CD14-positive monocyte (primary cell): Measurements from ENCODE around the gene DPM1. TPM values are rescaled to one million over a fixed set of nuclear protein-coding genes. Genes with fewer than 3 reads are reported as not detected.
A peak's percentile ranks its signal among the peaks of the same experiment; 100 is the strongest.

Experiments
- DNase-seq, 3 donors: peaks; one replicate each; pipeline ENCODE4 v3.0.0-alpha.2; 2011 to 2022
- H2AFZ ChIP-seq: 2 replicates; pipeline ENCODE4 v1.6.0; 2012; ENCODE audit warnings: mild to moderate bottlenecking, low read depth, low read length, inconsistent platforms; ENCODE audit not compliant: insufficient read depth, poor library complexity, severe bottlenecking
- H3K27ac ChIP-seq, 2 donors: 1 replicate in 1 of 2; 2 replicates in 1 of 2; pipeline ENCODE4 v1.5.1; 2012 to 2013; ENCODE audit warnings: low read length in 2 of 2, control low read depth in 1 of 2, inconsistent platforms in 1 of 2, low read depth in 1 of 2, mild to moderate bottlenecking in 1 of 2
- H3K27me3 ChIP-seq, 2 donors: one replicate each; pipeline versions ENCODE4 v1.6.0 to v1.6.1; 2011 to 2013; ENCODE audit warnings: low read length in 2 of 2; ENCODE audit not compliant: control insufficient read depth in 2 of 2, insufficient read depth in 2 of 2
- H3K36me3 ChIP-seq, 2 donors: replicated peaks in 1 of 2; 1 replicate in 1 of 2; 2 replicates in 1 of 2; pipeline versions ENCODE4 v1.5.1 to v1.6.1; 2012 to 2013; ENCODE audit warnings: low read length in 2 of 2, control low read depth in 1 of 2, inconsistent platforms in 1 of 2, mild to moderate bottlenecking in 1 of 2; ENCODE audit not compliant: insufficient read depth in 2 of 2, control insufficient read depth in 1 of 2
- H3K4me1 ChIP-seq, 2 donors: 1 replicate in 1 of 2; 2 replicates in 1 of 2; pipeline versions ENCODE4 v1.5.1 to v1.6.1; 2012 to 2013; ENCODE audit warnings: low read length in 2 of 2, control low read depth in 1 of 2, inconsistent platforms in 1 of 2, mild to moderate bottlenecking in 1 of 2, moderate library complexity in 1 of 2; ENCODE audit not compliant: insufficient read depth in 2 of 2, control insufficient read depth in 1 of 2
- H3K4me2 ChIP-seq: replicated peaks from 2 replicates; pipeline ENCODE3; 2012; ENCODE audit warnings: low read length, moderate library complexity, mild to moderate bottlenecking; ENCODE audit not compliant: poor library complexity, severe bottlenecking; ENCODE audit errors: extremely low read depth
- H3K4me3 ChIP-seq, 3 experiments: fragments of 200-600 bp in 1 of 3; sonication (generic) in 1 of 3; replicated peaks in 1 of 3; 1 replicate in 2 of 3; 2 replicates in 1 of 3; pipeline ENCODE4 v1.5.1; 2011 to 2013; ENCODE audit warnings: low read length in 3 of 3, mild to moderate bottlenecking in 3 of 3, control low read depth in 2 of 3, low read depth in 2 of 3, inconsistent platforms in 1 of 3, moderate library complexity in 1 of 3
- H3K79me2 ChIP-seq: 2 replicates; pipeline ENCODE4 v1.6.0; 2012; ENCODE audit warnings: mild to moderate bottlenecking, control low read depth, inconsistent platforms, low read length, moderate library complexity; ENCODE audit not compliant: insufficient read depth
- H3K9ac ChIP-seq: 2 replicates; pipeline ENCODE4 v1.6.0; 2017; ENCODE audit warnings: low read length, mild to moderate bottlenecking; ENCODE audit not compliant: insufficient read depth, poor library complexity, severe bottlenecking
- H3K9me3 ChIP-seq, 2 donors: replicated peaks in 1 of 2; 1 replicate in 1 of 2; 2 replicates in 1 of 2; pipeline versions ENCODE4 v1.5.1 to v1.6.1; 2012 to 2013; ENCODE audit warnings: low read length in 2 of 2, control low read depth in 1 of 2; ENCODE audit not compliant: control insufficient read depth in 1 of 2, insufficient read depth in 1 of 2
- H4K20me1 ChIP-seq: 2 replicates; pipeline ENCODE4 v1.6.0; 2012; ENCODE audit warnings: mild to moderate bottlenecking, low read length, control low read depth, moderate library complexity; ENCODE audit not compliant: insufficient read depth
- H3K27ac Mint-ChIP-seq, 7 donors: one replicate each; pipeline ENCODE4 v1.8.0; 2020; ENCODE audit warnings: mild to moderate bottlenecking in 7 of 7, mixed read lengths in 7 of 7, moderate library complexity in 6 of 7, inconsistent platforms in 2 of 7
- H3K27me3 Mint-ChIP-seq, 3 donors: one replicate each; pipeline ENCODE4 v1.8.0; 2021 to 2022; ENCODE audit warnings: low read depth in 3 of 3, mild to moderate bottlenecking in 3 of 3, mixed read lengths in 3 of 3, moderate library complexity in 3 of 3, inconsistent platforms in 1 of 3
- H3K36me3 Mint-ChIP-seq, 2 donors: one replicate each; pipeline ENCODE4 v1.8.0; 2020; ENCODE audit warnings: mixed read lengths in 2 of 2, inconsistent platforms in 1 of 2, mild to moderate bottlenecking in 1 of 2
- H3K4me1 Mint-ChIP-seq: one replicate; pipeline ENCODE4 v1.8.0; 2020; ENCODE audit warnings: mild to moderate bottlenecking, mixed read lengths
- H3K4me3 Mint-ChIP-seq, 2 donors: one replicate each; pipeline ENCODE4 v1.8.0; 2020; ENCODE audit warnings: mild to moderate bottlenecking in 2 of 2, mixed read lengths in 2 of 2, moderate library complexity in 1 of 2
- H3K9me3 Mint-ChIP-seq, 7 donors: one replicate each; pipeline ENCODE4 v1.8.0; 2020 to 2022; ENCODE audit warnings: mixed read lengths in 7 of 7, mild to moderate bottlenecking in 6 of 7, moderate library complexity in 6 of 7, inconsistent platforms in 2 of 7
- WGBS: methylation state at CpG from one replicate; pipeline ENCODE4 v1.1.5; 2013; ENCODE audit warnings: missing lambda C conversion rate; ENCODE audit not compliant: insufficient coverage; 5-methylcytosine and 5-hydroxymethylcytosine counted together
- intact Hi-C, 2 donors: fragments of 100-400 bp; cut with micrococcal nuclease; formaldehyde crosslinking; loops; one replicate each; pipeline versions ENCODE4 v1.15.0 to v1.15.1; 2023
- polyA plus RNA-seq, 3 donors: library from polyadenylated mRNA; depleted of rRNA in 1 of 3; unstranded in 2 of 3; stranded (reverse) in 1 of 3; fragments of 300-500 nt in 2 of 3; fragments of >200 nt in 1 of 3; fragmentation: Illumina TruSeq in 2 of 3; gene quantifications; 1 replicate in 2 of 3; 2 replicates in 1 of 3; pipeline ENCODE4 v1.2.3, GENCODE V29; 2012 to 2021
- TF ChIP-seq, protein P1 (sequence below): fragments of 200-600 bp; IDR thresholded peaks from one replicate; pipeline ENCODE4 v1.8.0; 2022; ENCODE audit warnings: antibody characterized with exemption, mild to moderate bottlenecking

Gene DPM1
- polyA plus RNA-seq, 3 donors: 19.1 to 55.1 (median 50.9) TPM

DNA sequence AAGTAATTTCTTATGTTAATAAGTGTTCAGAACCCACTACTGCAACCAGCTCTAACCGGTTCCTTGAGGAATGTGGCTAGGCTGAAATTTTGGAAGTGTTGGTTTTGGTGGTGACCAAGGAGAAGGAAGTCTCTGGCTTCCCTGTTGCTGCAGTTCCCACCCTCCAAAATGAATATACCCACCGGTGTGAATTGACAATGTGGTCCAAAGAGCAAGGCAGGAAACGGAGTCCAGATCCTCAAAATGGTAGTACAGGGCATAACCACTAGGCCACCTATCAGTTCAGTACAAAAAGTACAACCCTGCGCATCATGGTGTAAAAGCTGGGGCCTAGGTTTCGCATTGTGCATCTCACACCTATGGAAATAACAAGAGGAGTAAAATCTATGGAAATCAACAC lies 29.9 kb downstream of the DPM1 start:
- H3K4me3 ChIP-seq: peak overlapping the region in 1 of 3 experiments; percentile 83
- peak in 1 of 3 donors; percentile 7 for DNase-seq
- H4K20me1 ChIP-seq: peaks cover 63% of the 10 kb centered on the region
- H2AFZ ChIP-seq: no peak overlapping the region
- Mint-ChIP-seq H3K4me1 (peaks cover 44% of the 10 kb centered on the region), H3K9me3 (no peaks in the 10 kb centered on the region), H3K27me3 (no peaks in the 10 kb centered on the region), H3K27ac (peak overlapping the region in 4 of 7 donors; percentile 31 to 94 (median 64)), H3K36me3 (peaks cover 17 to 39% of the 10 kb centered on the region in 2 donors), H3K4me3 (no peak overlapping the region)
- no CpG with 5 or more reads among the region's 5 CpGs for WGBS
- no peaks in the 10 kb centered on the region for H3K9me3 ChIP-seq
- H3K9ac ChIP-seq: no peak overlapping the region
- peaks cover 23 to 43% of the 10 kb centered on the region in 2 donors for H3K4me1 ChIP-seq
- intact Hi-C loops: loop anchor here (5.0 to 10.0 kb wide), 2 partner anchors 104 to 136 kb away; no protein-coding TSS in a partner anchor
- TF ChIP-seq, protein P1, sequence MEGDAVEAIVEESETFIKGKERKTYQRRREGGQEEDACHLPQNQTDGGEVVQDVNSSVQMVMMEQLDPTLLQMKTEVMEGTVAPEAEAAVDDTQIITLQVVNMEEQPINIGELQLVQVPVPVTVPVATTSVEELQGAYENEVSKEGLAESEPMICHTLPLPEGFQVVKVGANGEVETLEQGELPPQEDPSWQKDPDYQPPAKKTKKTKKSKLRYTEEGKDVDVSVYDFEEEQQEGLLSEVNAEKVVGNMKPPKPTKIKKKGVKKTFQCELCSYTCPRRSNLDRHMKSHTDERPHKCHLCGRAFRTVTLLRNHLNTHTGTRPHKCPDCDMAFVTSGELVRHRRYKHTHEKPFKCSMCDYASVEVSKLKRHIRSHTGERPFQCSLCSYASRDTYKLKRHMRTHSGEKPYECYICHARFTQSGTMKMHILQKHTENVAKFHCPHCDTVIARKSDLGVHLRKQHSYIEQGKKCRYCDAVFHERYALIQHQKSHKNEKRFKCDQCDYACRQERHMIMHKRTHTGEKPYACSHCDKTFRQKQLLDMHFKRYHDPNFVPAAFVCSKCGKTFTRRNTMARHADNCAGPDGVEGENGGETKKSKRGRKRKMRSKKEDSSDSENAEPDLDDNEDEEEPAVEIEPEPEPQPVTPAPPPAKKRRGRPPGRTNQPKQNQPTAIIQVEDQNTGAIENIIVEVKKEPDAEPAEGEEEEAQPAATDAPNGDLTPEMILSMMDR: no peak
- H3K79me2 ChIP-seq: peaks cover 71% of the 10 kb centered on the region
- H3K27me3 ChIP-seq: no peaks in the 10 kb centered on the region
- peak overlapping the region in 1 of 2 donors; percentile 66 for H3K27ac ChIP-seq
- peak overlapping the region; percentile 79 for H3K4me2 ChIP-seq
- peaks cover 2 to 48% of the 10 kb centered on the region in 2 donors for H3K36me3 ChIP-seq

DNA sequence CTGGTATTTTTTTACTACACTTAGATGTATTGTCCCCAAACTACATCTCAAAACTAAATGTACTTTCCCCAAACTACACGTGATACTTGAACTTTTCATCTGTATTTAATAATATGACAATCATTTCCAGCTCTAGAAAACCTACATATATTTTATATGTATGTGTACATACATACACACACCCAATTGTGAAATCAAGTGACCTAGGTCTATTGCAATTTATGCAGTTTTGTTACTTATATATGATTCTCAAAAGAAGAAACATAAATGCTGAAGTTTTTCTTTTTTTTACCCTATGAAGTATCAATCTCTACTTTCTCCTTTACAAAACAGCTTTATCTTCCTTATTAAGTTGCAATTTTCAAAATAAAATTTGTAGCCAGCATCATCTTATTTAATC lies 31.8 kb downstream of the DPM1 start:
- Histone ChIP-seq H3K4me2 (no peak overlapping the region), H3K79me2 (peaks cover 91% of the 10 kb centered on the region), H3K9me3 (no peaks in the 10 kb centered on the region), H4K20me1 (peaks cover 83% of the 10 kb centered on the region), H2AFZ (no peak overlapping the region), H3K27me3 (no peaks in the 10 kb centered on the region), H3K9ac (no peak overlapping the region), H3K27ac (no peak overlapping the region), H3K4me1 (peaks cover 18 to 35% of the 10 kb centered on the region in 2 donors), H3K36me3 (peaks cover 5 to 46% of the 10 kb centered on the region in 2 donors), H3K4me3 (no peak overlapping the region)
- no peak for DNase-seq
- peaks cover 44% of the 10 kb centered on the region for H3K4me1 Mint-ChIP-seq
- H3K27ac Mint-ChIP-seq: no peak overlapping the region
- H3K9me3 Mint-ChIP-seq: no peaks in the 10 kb centered on the region
- no peaks in the 10 kb centered on the region for H3K27me3 Mint-ChIP-seq
- no CpG with 5 or more reads among the region's 1 CpG for WGBS
- no peak overlapping the region for H3K4me3 Mint-ChIP-seq
- H3K36me3 Mint-ChIP-seq: peaks cover 20 to 49% of the 10 kb centered on the region in 2 donors
- intact Hi-C loops: loop anchor here (5.0 to 10.0 kb wide), 2 partner anchors 102 to 134 kb away; no protein-coding TSS in a partner anchor
- TF ChIP-seq, protein P1: no peak
